Lower leg skin (tissue), 4 donors: Measurements from ENCODE around the gene RHOH. TPM values are rescaled to one million over a fixed set of nuclear protein-coding genes. Genes with fewer than 3 reads are reported as not detected.

Experiments used
- DNase-seq, 2 donors: peaks; one replicate each; pipeline ENCODE4 v3.0.0-alpha.2; 2019; ENCODE audit warnings: low spot score in 2 of 2
- H3K4me3 ChIP-seq: fragments of 200-600 bp; sonication (generic); 2 replicates; pipeline ENCODE4 v1.5.1; 2017; ENCODE audit warnings: mild to moderate bottlenecking, low read depth; ENCODE audit not compliant: poor library complexity, severe bottlenecking
- POLR2A ChIP-seq, 2 donors: fragments of 450-650 bp; IDR thresholded peaks; one replicate each; pipeline ENCODE4 v1.6.1; 2016 to 2017; ENCODE audit warnings: antibody characterized with exemption in 2 of 2, mild to moderate bottlenecking in 1 of 2, moderate library complexity in 1 of 2
- WGBS, 2 donors: methylation state at CpG; one replicate each; pipeline ENCODE4 v1.1.5; 2018; 5-methylcytosine and 5-hydroxymethylcytosine counted together
- intact Hi-C: fragments of 100-400 bp; cut with DNase I; formaldehyde crosslinking; loops from one replicate; pipeline ENCODE4 v1.15.0; 2023; ENCODE audit warnings: low total_unique reads
- total RNA-seq, 4 donors: library from RNA; depleted of rRNA; stranded (reverse); fragments of >200 nt; gene quantifications; one replicate each; pipeline ENCODE4 v1.1.0, GENCODE V29; 2016
- TF ChIP-seq, protein P1 (sequence below), 3 donors: fragments of 450-650 bp; IDR thresholded peaks; one replicate each; pipeline ENCODE4 v1.5.1; 2016; ENCODE audit warnings: antibody characterized with exemption in 3 of 3, mild to moderate bottlenecking in 3 of 3, moderate library complexity in 2 of 3

RHOH gene
- total RNA-seq, 4 donors from 2014 or later = 1.5 to 3.4 (median 2.2) TPM; not detected in 1

DNA sequence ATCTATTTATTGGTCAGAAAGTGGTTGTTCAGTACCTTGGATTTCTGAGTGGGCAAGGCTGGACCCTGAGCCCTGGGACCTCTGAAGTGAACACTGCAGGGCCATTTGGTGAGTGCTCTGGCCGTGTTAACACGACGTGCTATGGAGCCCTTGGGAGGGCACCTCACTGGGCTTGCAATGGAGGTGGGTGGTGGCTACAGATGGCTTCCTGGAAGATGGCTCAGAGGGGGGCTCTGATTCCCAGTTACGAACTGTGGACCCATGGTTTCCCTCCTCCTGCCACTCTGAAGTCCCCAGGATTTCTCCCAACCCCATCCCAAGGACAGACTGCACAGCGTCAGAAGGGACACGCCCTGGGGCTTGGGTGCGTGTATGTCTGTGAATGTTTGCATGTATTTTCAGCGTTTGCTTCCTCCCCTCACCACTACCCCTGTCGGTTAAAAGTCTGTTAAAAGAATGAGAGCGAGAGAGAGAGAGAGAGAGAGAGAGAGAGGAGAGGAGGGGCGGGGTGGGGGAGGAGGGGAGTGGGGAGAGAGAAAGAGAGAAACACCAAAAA, 3.7 kb upstream of the RHOH start:
- intact Hi-C loops = no loop called here
- DNase-seq = no peak
- TF ChIP-seq, protein P1, sequence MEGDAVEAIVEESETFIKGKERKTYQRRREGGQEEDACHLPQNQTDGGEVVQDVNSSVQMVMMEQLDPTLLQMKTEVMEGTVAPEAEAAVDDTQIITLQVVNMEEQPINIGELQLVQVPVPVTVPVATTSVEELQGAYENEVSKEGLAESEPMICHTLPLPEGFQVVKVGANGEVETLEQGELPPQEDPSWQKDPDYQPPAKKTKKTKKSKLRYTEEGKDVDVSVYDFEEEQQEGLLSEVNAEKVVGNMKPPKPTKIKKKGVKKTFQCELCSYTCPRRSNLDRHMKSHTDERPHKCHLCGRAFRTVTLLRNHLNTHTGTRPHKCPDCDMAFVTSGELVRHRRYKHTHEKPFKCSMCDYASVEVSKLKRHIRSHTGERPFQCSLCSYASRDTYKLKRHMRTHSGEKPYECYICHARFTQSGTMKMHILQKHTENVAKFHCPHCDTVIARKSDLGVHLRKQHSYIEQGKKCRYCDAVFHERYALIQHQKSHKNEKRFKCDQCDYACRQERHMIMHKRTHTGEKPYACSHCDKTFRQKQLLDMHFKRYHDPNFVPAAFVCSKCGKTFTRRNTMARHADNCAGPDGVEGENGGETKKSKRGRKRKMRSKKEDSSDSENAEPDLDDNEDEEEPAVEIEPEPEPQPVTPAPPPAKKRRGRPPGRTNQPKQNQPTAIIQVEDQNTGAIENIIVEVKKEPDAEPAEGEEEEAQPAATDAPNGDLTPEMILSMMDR (IDR thresholded peaks at IDR 0.05) = no peak
- TF ChIP-seq POLR2A (IDR thresholded peaks at IDR 0.05) = no peak
- WGBS, 2 donors = 51 to 65% methylated on average over 11 of the region's 11 CpGs
- H3K4me3 ChIP-seq = no peak overlapping the region

DNA sequence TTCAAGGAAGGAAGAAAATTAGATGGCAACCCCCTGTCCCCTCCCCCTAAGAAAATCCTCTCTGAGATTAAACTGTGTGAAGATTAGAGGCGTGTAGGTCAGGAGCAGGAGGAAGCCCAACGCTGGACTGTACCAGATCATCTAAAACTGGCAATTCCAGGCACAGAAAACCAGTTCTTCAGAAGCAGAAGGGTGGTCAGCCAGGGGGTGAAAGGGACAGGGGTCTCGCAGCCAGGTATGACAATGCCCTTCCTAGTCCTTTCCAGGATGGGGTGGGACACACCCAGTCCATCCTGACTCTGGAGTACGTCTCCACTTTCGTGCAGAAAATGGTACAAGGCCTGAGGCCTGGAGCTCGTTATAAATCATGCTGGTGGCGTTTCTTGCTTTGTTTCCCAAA, 3.3 kb upstream of the RHOH start:
- no peak overlapping the region for H3K4me3 ChIP-seq
- intact Hi-C loops = no loop called here
- no peak for DNase-seq
- no peak for TF ChIP-seq POLR2A (IDR thresholded peaks at IDR 0.05)
- TF ChIP-seq, protein P1 (IDR thresholded peaks at IDR 0.05) = no peak
- 70 to 81% methylated on average over 7 of the region's 7 CpGs for whole genome bisulfite sequencing, 2 donors

DNA sequence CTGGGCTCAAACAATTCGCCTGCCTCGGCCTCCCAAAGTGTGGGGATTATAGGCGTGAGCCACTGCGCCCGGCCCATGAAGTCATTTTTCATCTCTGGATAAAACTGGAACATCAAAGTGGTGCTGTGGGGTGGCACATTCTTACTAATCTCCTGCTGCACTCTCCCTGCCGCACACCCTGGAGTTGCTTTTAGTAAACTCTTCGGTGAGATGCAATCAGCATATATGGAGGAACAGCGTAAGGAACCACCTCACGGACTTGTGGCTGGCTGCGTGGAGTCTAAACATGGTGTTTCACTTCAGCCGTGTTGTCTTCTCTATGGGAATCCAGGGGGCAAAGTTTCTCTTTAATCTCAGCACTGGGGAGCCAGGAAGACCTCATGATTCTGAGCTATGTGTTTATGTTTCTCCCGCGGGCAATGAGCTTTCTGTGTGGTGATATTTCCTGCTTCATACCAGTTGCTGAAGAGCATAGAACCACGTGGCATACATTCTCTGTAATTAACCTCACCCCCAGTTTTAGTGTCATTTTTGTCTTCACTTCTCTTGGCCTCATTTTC, 2.1 kb upstream of the RHOH start:
- intact Hi-C loops = no loop called here
- H3K4me3 ChIP-seq = no peak overlapping the region
- 64 to 65% methylated on average over 14 of the region's 14 CpGs for WGBS, 2 donors
- TF ChIP-seq, protein P1 (IDR thresholded peaks at IDR 0.05) = no peak
- TF ChIP-seq POLR2A (IDR thresholded peaks at IDR 0.05) = no peak
- DNase-seq = no peak

DNA sequence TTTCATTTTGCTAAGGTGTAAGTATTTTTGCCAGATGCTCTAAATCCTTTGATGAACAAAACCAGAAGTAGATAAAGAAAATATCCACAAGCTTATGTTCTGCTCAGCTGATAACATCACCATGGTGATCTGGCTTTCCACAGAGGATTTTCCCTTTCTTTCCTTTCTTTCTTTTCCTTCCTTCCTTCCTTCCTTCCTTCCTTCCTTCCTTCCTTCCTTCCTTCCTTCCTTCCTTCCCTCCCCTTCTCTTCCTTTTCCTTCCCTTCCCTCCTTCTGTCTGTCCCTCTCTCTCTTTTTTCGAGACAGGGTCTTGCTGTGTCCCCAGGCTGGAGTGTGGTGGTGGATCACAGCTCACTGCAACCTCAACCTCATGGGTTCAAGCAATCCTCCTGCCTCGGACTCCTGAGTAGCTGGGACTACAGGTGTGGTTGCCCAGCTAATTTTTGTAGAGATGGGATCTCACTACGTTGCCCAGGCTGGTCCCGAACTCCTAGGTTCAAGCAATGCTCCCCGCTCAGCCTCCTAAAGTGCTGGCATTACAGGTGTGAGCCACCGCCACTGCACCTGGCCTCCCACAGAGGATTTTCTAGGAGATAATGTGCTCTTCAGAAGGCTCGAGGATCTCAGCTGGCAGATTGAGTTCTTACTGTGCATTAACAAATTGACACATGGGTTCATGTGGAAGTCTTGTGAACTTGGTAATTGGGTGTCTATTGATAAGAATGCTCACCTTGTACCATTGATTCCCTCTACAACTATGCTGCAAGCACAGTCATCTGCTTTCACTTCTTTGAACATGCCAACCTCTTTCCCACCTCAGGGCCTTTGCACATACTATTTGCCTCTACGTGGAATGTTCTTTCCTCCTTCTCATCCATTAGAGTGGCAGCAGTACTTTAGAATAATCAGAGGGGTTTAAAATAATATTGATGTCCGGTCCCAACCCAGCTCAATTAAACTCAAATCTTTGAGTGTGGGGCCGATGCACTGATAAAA, 1.4 kb upstream of the RHOH start:
- intact Hi-C loops = no loop called here
- TF ChIP-seq POLR2A (IDR thresholded peaks at IDR 0.05) = no peak
- TF ChIP-seq, protein P1 (IDR thresholded peaks at IDR 0.05) = no peak
- DNase-seq = no peak
- no peak overlapping the region for H3K4me3 ChIP-seq
- WGBS, 2 donors = 95 to 96% methylated on average over 10 of the region's 10 CpGs

DNA sequence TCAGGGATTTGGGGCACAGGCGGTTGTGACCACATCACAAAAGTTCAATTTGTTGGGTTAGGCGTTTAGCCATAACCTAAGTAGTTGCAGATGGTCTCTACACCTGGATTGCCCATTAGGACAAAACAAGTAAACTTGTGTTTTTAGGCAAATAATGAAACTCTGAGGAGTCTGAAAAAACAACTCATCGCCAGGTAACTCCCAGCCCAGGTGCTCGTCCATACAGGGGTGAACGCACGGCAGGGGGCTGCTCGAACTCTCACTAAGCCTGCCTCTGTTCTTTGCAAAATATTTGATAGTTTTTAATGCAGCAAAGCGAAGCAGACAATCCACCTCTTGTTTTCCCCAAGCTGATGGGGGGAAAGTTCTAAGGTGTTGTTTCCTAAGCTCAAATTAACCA, 559 bp upstream of the RHOH start:
- 87 to 91% methylated on average over 8 of the region's 8 CpGs for WGBS, 2 donors
- no peak overlapping the region for H3K4me3 ChIP-seq
- intact Hi-C loops = no loop called here
- TF ChIP-seq, protein P1 (IDR thresholded peaks at IDR 0.05) = no peak
- no peak for TF ChIP-seq POLR2A (IDR thresholded peaks at IDR 0.05)
- no peak for DNase-seq
